ENCODE data around the gene BRD4.

GRCh38 chr19:15284896-15285295, 47.4 kb downstream of the BRD4 start:
- TF ChIP-seq EZH2 (IDR thresholded peaks at IDR 0.05) (no peak), POLR2AphosphoS5 (IDR thresholded peaks at IDR 0.05; ENCODE audit: borderline replicate concordance, low read depth, low read length) (no peak)
